Heart left ventricle (tissue), 13 donors: ENCODE measurements around the gene KLHL35.

Experiments
- CTCF ChIP-seq, 12 donors: fragments of 200-600 bp; sonication (generic) in 4 of 12; IDR thresholded peaks; one replicate each; pipeline versions ENCODE4 v1.5.0 to v1.8.0; 2018 to 2022; ENCODE audit warnings: antibody characterized with exemption in 12 of 12, mild to moderate bottlenecking in 5 of 12
- POLR2A ChIP-seq, 2 donors: fragments of 450-650 bp; IDR thresholded peaks; one replicate each; pipeline ENCODE4 v1.6.1; 2017; ENCODE audit warnings: antibody characterized with exemption in 2 of 2, mild to moderate bottlenecking in 2 of 2, moderate library complexity in 2 of 2
- donor health status: ischemic (EF 13 %, LVEDD 7.1; RV severe dilation, severe dysfunction).
- donor health status: DM: no; HTN: yes; CAD: no.
- donor health status: DM: no; HTN: no; CAD: no.
- donor health status: ischemic (EF 25% LVEDD 6.9; RV normal size, moderate dysfunction).
- donor health status: ischemic (EF 25% LVEDD 5.7; RV mildly dilated, moderate dysfunction).
- donor health status: ischemic (EF 35%, LVEDD 5.7; RV mildly dilated, moderate dysfunction).
- donor health status: nonischemic (EF 11% LVEDD 7.7; RV severe dilation, severe dysfunction).
- donor health status: DM: yes; HTN: yes; CAD: no.
- donor health status: PGD.
- donor health status: ischemic (EF 29% LVEDD 5.4; RV normal size, mild dysfunction).
- donor health status: nonischemic (EF 23%, LVEDD 6.1; RV moderate dilation, normal function).

- TF ChIP-seq CTCF (IDR thresholded peaks at IDR 0.05) = no peak
- no peak for TF ChIP-seq POLR2A (IDR thresholded peaks at IDR 0.05)
These were observed 52.8 kb downstream of the KLHL35 start for GRCh38 chr11:75380245-75380644.
